Esophagus squamous epithelium (tissue), 4 donors: ENCODE measurements around the gene HDAC7.

Source experiments
- POLR2A ChIP-seq, 4 donors: fragments of 450-650 bp; IDR thresholded peaks; one replicate each; pipeline ENCODE4 v1.6.1; 2017; ENCODE audit warnings: antibody characterized with exemption in 4 of 4, mild to moderate bottlenecking in 4 of 4, moderate library complexity in 3 of 4
- TF ChIP-seq, protein P1 (sequence below), 6 experiments: fragments of 450-650 bp in 4 of 6; fragments of 200-600 bp in 2 of 6; sonication (generic) in 2 of 6; IDR thresholded peaks; one replicate each; pipeline ENCODE4 v1.5.1; 2016 to 2019; ENCODE audit warnings: antibody characterized with exemption in 6 of 6, mild to moderate bottlenecking in 4 of 6, moderate library complexity in 4 of 6

DNA sequence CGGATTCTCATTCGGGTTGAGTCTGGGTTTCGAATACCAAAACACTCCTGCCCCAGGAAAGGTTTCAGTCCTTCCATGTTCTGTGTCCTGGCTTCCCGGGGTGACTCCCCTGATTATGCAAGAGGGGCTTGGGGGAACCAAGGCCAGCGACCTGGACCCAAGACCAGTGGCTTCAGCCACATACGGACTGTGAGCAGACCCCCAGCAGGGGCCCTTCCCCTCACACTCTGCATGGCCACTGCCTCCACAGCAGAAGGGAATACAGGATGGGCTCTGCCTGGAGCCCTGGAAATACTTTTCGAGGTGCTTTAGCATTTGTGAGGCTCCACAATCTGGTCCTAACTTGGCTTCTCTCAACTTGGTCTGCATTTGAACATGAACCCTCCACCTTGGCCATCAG lies 19.1 kb downstream of the HDAC7 start:
- no peak for TF ChIP-seq POLR2A (IDR thresholded peaks at IDR 0.05)
- TF ChIP-seq, protein P1, sequence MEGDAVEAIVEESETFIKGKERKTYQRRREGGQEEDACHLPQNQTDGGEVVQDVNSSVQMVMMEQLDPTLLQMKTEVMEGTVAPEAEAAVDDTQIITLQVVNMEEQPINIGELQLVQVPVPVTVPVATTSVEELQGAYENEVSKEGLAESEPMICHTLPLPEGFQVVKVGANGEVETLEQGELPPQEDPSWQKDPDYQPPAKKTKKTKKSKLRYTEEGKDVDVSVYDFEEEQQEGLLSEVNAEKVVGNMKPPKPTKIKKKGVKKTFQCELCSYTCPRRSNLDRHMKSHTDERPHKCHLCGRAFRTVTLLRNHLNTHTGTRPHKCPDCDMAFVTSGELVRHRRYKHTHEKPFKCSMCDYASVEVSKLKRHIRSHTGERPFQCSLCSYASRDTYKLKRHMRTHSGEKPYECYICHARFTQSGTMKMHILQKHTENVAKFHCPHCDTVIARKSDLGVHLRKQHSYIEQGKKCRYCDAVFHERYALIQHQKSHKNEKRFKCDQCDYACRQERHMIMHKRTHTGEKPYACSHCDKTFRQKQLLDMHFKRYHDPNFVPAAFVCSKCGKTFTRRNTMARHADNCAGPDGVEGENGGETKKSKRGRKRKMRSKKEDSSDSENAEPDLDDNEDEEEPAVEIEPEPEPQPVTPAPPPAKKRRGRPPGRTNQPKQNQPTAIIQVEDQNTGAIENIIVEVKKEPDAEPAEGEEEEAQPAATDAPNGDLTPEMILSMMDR (IDR thresholded peaks at IDR 0.05): no peak
